Measurements from ENCODE around the gene ZNF680.

Gene ZNF680

GRCh38 chr7:64599359-64599758 lies 36.5 kb upstream of the ZNF680 start:
- DNase-seq (ENCODE audit: low read depth in 1 of 2, low spot score in 1 of 2) = peak; percentile 22 to 64
- Histone ChIP-seq H3K27me3 (ENCODE audit: insufficient read depth, poor library complexity, severe bottlenecking) (no peaks in the 10 kb centered on the region), H3K27ac (replicated peaks) (no peak overlapping the region), H3K4me3 (replicated peaks; ENCODE audit: insufficient read depth, low read length) (no peak overlapping the region)
- TF ChIP-seq, protein P1, sequence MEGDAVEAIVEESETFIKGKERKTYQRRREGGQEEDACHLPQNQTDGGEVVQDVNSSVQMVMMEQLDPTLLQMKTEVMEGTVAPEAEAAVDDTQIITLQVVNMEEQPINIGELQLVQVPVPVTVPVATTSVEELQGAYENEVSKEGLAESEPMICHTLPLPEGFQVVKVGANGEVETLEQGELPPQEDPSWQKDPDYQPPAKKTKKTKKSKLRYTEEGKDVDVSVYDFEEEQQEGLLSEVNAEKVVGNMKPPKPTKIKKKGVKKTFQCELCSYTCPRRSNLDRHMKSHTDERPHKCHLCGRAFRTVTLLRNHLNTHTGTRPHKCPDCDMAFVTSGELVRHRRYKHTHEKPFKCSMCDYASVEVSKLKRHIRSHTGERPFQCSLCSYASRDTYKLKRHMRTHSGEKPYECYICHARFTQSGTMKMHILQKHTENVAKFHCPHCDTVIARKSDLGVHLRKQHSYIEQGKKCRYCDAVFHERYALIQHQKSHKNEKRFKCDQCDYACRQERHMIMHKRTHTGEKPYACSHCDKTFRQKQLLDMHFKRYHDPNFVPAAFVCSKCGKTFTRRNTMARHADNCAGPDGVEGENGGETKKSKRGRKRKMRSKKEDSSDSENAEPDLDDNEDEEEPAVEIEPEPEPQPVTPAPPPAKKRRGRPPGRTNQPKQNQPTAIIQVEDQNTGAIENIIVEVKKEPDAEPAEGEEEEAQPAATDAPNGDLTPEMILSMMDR (IDR thresholded peaks at IDR 0.05; ENCODE audit: insufficient read depth, low read length) = no peak
- no peak for TF ChIP-seq POLR2AphosphoS5 (IDR thresholded peaks at IDR 0.05; ENCODE audit: low read depth)
- no peak for TF ChIP-seq SPI1 (IDR thresholded peaks at IDR 0.05; ENCODE audit: borderline replicate concordance, low read depth)
- no peak for TF ChIP-seq GABPA (IDR thresholded peaks at IDR 0.05; ENCODE audit: low read depth)
- TF ChIP-seq, protein P2, sequence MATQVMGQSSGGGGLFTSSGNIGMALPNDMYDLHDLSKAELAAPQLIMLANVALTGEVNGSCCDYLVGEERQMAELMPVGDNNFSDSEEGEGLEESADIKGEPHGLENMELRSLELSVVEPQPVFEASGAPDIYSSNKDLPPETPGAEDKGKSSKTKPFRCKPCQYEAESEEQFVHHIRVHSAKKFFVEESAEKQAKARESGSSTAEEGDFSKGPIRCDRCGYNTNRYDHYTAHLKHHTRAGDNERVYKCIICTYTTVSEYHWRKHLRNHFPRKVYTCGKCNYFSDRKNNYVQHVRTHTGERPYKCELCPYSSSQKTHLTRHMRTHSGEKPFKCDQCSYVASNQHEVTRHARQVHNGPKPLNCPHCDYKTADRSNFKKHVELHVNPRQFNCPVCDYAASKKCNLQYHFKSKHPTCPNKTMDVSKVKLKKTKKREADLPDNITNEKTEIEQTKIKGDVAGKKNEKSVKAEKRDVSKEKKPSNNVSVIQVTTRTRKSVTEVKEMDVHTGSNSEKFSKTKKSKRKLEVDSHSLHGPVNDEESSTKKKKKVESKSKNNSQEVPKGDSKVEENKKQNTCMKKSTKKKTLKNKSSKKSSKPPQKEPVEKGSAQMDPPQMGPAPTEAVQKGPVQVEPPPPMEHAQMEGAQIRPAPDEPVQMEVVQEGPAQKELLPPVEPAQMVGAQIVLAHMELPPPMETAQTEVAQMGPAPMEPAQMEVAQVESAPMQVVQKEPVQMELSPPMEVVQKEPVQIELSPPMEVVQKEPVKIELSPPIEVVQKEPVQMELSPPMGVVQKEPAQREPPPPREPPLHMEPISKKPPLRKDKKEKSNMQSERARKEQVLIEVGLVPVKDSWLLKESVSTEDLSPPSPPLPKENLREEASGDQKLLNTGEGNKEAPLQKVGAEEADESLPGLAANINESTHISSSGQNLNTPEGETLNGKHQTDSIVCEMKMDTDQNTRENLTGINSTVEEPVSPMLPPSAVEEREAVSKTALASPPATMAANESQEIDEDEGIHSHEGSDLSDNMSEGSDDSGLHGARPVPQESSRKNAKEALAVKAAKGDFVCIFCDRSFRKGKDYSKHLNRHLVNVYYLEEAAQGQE (IDR thresholded peaks at IDR 0.05; ENCODE audit: insufficient replicate concordance, low read depth) = no peak

GRCh38 chr7:64590971-64591370 lies 28.1 kb upstream of the ZNF680 start:
- no peaks in the 10 kb centered on the region for H3K27me3 ChIP-seq (ENCODE audit: insufficient read depth, poor library complexity, severe bottlenecking)
- no peak overlapping the region for H3K4me3 ChIP-seq (replicated peaks; ENCODE audit: insufficient read depth, low read length)
- no peak for DNase-seq (ENCODE audit: low read depth in 1 of 2, low spot score in 1 of 2)
- TF ChIP-seq SPI1 (IDR thresholded peaks at IDR 0.05; ENCODE audit: borderline replicate concordance, low read depth) (no peak), POLR2AphosphoS5 (IDR thresholded peaks at IDR 0.05; ENCODE audit: low read depth) (no peak), GABPA (IDR thresholded peaks at IDR 0.05; ENCODE audit: low read depth) (no peak)
- TF ChIP-seq, protein P1 (IDR thresholded peaks at IDR 0.05; ENCODE audit: insufficient read depth, low read length) = no peak
- TF ChIP-seq, protein P2 (IDR thresholded peaks at IDR 0.05; ENCODE audit: insufficient replicate concordance, low read depth) = no peak
- no peak overlapping the region for H3K27ac ChIP-seq (replicated peaks)

GRCh38 chr7:64581926-64582894 lies 19.3 kb upstream of the ZNF680 start:
- no peak overlapping the region for H3K4me3 ChIP-seq (replicated peaks; ENCODE audit: insufficient read depth, low read length)
- TF ChIP-seq POLR2AphosphoS5 (IDR thresholded peaks at IDR 0.05; ENCODE audit: low read depth) (no peak), GABPA (IDR thresholded peaks at IDR 0.05; ENCODE audit: low read depth) (no peak), SPI1 (IDR thresholded peaks at IDR 0.05; ENCODE audit: borderline replicate concordance, low read depth) (no peak)
- TF ChIP-seq, protein P2 (IDR thresholded peaks at IDR 0.05; ENCODE audit: insufficient replicate concordance, low read depth) = no peak
- TF ChIP-seq, protein P1 (IDR thresholded peaks at IDR 0.05; ENCODE audit: insufficient read depth, low read length) = no peak
- no peak overlapping the region for H3K27ac ChIP-seq (replicated peaks)
- H3K27me3 ChIP-seq (ENCODE audit: insufficient read depth, poor library complexity, severe bottlenecking) = no peaks in the 10 kb centered on the region
- DNase-seq (ENCODE audit: low read depth in 1 of 2, low spot score in 1 of 2) = no peak
